LNCAP (cell line): ENCODE results near the gene IGF2.

ENCODE experiments used
- TF ChIP-seq, protein P1 (sequence below): fragments of 450-650 bp; IDR thresholded peaks from 2 replicates; pipeline ENCODE4 v1.5.1; 2017; ENCODE audit warnings: mild to moderate bottlenecking

The IGF2 gene

DNA sequence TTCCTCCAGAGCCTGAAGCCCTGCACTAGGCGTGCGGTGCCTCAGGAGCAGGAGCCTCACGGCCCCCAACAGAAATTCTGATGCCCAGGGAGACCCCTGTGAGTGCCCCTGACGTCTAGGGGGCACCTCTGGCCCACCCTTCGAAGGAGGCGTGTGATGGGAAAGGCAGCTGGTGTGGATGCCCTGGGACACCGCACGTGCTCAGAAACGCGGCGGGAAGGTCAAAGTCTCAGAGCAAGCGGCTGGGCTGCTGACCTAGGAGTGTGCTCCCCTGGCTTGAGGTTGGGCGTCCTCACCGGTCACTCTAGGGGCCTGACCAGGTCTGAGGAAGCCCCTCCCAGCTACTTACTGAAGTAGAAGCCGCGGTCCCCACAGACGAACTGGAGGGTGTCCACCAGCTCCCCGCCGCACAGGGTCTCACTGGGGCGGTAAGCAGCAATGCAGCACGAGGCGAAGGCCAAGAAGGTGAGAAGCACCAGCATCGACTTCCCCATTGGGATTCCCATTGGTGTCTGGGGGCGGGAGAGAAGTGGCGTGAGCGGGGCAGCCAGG, 4.1 kb downstream of the IGF2 start:
- TF ChIP-seq, protein P1, sequence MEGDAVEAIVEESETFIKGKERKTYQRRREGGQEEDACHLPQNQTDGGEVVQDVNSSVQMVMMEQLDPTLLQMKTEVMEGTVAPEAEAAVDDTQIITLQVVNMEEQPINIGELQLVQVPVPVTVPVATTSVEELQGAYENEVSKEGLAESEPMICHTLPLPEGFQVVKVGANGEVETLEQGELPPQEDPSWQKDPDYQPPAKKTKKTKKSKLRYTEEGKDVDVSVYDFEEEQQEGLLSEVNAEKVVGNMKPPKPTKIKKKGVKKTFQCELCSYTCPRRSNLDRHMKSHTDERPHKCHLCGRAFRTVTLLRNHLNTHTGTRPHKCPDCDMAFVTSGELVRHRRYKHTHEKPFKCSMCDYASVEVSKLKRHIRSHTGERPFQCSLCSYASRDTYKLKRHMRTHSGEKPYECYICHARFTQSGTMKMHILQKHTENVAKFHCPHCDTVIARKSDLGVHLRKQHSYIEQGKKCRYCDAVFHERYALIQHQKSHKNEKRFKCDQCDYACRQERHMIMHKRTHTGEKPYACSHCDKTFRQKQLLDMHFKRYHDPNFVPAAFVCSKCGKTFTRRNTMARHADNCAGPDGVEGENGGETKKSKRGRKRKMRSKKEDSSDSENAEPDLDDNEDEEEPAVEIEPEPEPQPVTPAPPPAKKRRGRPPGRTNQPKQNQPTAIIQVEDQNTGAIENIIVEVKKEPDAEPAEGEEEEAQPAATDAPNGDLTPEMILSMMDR: no peak

DNA sequence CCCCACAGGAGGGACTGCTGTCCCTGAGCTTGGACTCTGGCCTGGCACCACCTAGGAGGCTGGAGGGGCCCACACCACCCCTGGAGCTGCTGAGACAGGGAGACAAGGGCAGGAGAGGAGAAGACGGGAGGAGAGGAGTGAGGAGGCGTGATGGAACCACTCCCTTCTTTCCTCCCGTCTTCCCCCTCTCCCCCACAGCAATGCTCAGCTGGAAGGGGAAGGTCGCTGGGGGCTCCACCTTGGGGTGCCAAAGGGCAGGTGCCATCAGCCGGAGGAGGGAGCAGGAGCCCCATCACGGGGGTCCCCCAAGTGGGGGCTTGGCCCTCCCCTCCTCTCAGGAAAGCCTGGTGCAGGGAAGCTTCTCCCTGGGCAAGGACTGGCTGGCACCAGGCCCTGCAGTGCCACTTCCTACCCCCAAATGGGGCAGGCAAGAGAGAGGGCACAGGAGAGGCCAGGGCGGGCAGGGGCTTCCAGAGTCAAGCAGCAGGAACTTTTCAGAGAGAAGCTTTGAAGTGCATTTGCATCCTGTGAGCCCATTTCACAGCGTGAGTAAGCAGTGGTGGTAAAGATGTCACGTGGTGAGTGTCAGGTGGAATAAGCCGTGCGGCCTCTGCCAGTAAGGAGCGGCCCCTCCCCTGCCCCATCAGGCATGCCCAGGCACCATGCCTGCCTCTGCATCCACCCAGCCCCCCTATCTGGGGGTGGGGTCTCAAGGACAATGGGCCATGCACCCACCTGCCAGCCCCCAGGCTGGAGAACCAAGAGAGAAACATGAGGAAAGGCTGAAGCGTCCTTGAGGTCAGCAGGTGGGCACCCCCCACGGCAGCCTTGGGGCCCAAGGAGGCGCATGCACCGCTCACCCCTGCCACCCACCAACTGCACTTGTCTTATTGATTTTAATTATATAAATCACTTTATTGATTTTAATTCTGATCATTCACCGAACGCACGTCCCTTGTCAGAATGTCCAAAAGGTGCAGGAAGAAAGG, 4.9 kb downstream of the IGF2 start:
- TF ChIP-seq, protein P1: no peak

DNA sequence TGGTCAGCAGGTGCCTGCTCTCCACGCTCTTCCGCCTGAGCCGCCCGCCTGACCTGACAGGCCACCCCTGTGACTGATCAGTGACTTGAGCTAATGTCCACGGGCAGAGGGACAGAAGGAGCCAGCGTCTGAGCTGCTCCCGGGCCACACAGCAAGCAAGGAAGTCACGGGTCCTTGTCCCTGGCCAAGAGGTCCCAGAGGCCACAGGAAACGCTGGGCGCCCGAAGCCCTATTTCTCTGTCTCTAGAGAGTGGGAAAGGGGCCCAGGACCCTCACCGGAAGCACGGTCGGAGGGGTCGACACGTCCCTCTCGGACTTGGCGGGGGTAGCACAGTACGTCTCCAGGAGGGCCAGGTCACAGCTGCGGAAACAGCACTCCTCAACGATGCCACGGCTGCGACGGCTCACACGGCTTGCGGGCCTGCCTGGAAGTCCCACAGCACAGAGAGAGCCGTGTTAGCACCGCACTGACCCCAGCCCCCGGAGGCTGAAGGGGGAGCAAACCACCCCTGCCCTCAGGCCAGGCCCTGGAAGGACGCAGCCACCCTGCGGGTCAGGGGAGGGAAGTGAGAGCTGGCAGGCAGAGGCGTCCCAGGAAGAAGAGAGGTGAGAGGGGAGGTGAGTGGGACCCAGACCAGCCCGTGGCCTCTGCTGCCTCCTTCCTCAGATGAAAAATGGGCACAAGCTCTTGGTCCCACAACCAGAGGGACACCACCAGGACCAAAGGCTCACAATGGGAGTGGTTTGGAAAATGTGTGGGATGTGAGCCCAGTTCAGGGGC, 5.8 kb downstream of the IGF2 start:
- TF ChIP-seq, protein P1: no peak

DNA sequence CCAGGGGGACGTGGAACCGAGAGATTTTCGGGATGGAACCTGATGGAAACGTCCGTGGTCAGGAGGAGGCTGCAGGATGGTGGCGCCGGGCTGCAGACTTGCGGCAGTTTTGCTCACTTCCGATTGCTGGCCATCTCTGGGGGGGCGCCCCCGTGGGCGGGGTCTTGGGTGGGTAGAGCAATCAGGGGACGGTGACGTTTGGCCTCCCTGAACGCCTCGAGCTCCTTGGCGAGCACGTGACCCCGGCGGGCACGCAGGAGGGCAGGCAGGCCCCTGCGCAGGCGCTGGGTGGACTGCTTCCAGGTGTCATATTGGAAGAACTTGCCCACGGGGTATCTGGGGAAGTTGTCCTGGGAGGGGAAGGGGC, 6.3 kb downstream of the IGF2 start:
- TF ChIP-seq, protein P1: no peak

DNA sequence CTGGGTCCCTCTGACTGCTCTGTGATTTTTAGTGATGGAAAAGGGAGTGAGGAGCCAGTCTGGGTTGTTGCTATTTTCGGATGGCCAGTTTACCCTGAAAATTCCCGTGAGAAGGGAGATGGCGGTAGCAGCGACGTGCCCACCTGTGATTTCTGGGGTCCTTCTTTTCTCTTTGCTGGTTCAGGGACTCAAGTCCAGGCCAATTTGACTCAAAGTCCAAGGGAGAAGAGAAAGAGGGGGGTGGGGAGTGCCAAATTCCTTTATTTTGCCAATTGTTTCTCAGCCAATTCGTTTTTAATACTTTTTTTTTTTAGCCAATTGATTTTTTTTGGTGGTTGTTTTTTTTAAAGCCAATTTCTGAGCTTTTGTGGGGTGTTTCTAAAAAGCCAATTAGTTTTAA, 6.9 kb downstream of the IGF2 start:
- TF ChIP-seq, protein P1: no peak

DNA sequence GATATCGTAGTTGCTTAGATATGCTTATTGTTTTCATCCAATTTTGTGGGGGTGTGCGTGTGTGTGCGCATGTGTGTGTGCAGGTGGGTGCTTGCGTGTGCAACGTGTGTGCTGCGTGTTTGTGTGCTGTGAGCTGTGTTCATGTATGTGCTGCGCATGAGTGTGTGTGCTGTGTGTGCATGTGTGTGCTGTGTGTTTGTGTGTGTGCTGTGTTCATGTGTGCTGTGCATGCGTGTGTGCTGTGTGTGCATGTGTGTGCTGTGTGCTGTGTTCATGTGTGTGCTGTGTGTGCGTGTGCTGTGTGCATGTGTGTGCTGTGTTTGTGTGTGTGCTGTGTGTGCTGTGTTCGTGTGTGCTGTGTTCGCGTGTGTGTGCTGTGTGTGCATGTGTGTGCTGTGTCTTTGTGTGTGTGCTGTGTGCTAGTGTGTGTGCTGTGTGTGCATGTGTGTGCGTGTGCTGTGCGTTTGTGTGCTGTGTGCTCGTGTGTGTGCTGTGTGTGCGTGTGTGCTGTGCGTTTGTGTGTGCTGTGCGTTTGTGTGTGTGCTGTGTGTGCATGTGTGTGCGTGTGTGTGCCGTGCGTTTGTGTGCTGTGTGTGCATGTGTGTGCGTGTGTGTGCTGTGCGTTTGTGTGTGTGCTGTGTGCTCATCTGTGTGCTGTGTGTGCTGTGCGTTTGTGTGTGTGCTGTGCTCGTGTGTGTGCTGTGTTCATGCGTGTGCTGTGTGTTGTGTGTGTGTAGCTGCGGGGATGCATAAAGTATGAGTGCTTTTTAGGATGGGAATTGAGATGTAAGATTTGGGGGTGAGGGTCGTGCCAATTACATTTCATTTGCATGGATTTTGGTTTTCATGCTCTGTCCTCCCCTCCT, 7.6 kb downstream of the IGF2 start:
- TF ChIP-seq, protein P1: no peak
